NCI-H526 (cell line): ENCODE results near the gene PACS2.
A peak's percentile ranks its signal among the peaks of the same experiment; 100 is the strongest.
"Not testable (repeated sequence)": the region's sequence is repeated elsewhere in the genome, so short reads cannot be mapped to it uniquely, and the experiment has no call there.

Source experiments
- DNase-seq, 2 experiments: peaks; one replicate each; lab custom pipeline; 2025; lab: John Stamatoyannopoulos, UW

PACS2 gene

GRCh38 chr14:105350450-105351244 lies 36.1 kb downstream of the PACS2 start:
- DNase-seq, result no peak

DNA sequence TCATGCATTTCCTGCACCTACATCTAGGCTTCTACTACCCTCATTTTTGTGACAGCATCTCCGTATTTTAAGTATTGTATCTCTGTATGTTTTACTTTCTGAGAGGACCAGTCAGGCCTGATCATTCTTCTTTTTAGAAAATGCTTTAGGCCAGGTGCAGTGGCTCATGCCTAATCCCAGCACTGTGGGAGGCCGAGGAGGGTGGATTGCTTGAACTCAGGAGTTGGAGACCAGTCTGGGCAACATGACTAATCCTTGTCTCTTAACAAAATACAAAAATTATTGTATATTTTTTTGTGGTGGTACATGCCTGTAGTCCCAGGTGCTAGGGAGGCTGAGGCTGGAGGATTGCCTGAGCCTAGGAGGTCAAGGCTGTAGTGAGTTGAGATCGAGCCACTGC lies 36.9 kb downstream of the PACS2 start:
- DNase-seq, result no peak

- peak; percentile 83 to 94 for DNase-seq
Observed at GRCh38 chr14:105351920-105352851, 37.6 kb downstream of the PACS2 start.

GRCh38 chr14:105353136-105353535 lies 38.6 kb downstream of the PACS2 start:
- no peak for DNase-seq

- DNase-seq, result no peak
Observed at GRCh38 chr14:105354541-105354940, 40.0 kb downstream of the PACS2 start.

DNA sequence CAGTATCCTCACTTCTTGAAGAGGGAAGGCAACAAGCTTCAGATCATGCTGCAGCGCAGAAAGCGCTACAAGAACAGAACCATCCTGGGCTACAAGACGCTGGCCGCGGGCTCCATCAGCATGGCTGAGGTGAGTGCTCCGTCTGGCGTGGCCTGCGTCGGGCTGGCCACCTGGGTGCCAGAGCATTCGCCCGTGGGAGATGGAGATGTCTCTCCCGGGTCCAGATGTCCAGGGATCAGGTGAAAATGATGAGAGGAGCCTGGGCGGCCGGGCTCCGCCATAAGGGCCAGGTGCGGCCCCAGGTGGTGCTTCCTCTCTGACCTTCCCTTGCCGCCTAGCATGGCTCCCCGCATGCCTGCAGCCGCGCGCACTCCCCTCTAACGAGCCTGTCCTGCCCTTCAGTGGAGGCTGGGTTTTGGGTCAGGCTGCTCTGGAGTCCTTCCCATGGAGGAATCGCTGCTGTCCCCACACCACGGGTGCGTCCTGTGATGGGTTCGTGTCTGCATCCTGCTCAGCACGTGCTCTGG lies 40.6 kb downstream of the PACS2 start:
- no peak for DNase-seq

DNA sequence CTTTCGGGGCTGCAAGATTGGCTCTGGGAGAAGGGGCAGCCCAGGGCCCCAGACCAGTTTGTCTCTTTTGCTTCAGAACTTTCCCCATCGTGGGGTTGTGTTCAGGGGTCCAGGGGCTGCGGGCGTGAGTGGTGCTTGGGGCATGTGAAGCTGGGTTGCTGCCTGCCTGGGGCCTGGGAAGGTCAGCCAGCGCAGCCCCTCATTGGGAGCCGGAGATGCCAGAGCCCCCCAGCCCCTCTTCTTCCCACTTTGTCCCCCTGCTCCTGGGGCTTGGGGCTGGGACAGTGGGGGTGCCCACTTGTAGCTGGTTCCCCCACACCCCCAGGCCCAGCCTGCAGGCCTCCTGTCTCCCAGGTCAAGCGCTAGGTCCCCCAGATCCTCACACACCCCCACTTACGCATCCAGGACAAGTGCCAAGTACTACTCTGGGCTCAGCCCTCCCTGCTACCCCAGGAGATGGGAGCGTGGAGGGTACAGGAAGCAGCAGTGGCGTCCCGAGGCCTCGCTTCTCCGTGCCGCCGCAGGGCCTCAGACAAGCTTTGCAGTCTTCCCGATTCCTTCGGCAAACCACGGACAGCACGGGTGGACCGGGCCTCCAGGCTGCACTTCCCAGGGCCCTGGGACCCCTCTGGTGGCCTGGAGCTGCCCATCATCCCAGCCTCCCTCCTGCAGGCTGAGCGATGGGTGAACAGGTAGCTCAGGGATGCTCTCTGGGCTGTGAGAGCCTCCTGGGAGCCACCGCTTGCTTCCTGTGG lies 41.5 kb downstream of the PACS2 start:
- no peak for DNase-seq

DNA sequence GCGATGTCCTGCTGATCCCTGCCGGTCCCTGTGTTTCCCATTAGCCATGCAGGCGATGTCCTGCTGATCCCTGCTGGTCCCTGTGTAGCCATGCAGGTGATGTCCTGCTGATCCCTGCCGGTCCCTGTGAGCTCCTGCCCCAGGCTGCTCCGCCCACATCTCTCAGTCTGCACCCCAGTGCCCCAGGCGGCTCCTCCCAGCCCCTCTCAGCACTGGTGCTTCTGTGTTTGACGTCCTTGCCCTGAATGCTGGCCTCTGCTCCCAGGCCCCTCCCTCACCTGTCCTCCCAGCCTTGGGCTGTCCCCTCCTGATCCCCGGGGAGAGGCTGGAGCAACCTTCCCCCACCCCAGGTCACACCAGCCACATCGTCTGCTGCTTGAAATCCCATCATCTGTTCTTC lies 42.4 kb downstream of the PACS2 start:
- DNase-seq, result no peak

- DNase-seq, result no peak
Observed at GRCh38 chr14:105357626-105358025, 43.1 kb downstream of the PACS2 start.

DNA sequence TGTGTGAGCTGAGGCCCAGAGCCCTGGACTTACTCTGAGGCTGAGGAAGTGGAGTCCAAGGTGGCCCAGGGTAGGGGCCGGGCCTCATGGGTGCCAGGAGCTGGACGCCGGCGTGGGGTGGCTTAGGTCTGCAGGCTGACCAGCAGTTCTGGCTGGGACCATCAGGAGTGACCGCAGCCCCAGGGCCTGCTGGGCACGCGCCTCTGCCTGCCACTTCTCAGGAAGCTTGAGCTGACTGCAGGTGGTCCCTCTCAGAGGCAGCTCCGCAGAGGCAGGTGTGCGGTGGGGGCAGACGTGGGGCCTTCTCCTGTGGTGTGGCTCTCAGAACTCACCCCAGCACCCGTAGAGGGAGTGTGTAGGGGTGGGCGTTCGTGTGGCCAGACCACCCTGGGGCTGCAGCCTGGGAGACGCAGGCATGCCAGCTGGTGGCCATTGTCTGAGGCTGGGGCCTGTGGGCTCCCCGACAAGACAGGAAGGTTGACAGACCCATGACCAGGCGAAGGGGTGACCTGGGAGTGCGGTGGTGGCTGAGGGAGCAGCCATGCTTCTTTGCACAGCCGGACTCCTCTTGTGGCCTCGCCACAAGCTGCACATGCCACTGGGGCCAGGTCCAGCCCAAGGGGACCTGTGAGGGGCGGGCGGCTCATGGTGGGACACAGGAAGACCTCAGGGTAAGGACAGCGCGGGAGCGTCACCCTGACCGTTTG lies 43.7 kb downstream of the PACS2 start:
- no peak for DNase-seq

DNA sequence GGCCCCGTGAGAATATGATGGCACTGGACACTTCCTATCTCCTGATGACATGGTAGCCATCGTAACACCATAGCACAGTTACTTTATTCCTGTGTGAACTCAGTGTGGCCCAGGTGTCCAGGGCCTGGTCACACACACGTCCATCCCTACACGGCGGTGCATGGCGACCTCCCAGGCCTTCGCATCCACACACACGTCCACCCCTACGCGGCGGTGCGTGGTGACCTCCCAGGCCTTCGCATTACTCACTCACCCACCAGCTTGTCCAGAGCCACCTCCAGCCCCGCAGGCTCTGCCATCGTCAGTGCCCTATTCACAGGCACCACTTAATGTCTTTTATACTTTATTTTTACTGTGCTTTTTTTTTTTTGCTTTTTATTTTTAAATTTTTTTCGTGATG lies 44.4 kb downstream of the PACS2 start:
- no peak for DNase-seq

GRCh38 chr14:105361412-105361811 lies 46.9 kb downstream of the PACS2 start:
- DNase-seq, result not testable (repeated sequence)

GRCh38 chr14:105363847-105364708 lies 49.5 kb downstream of the PACS2 start:
- DNase-seq, result peak in 1 of 2 experiments; percentile 60

DNA sequence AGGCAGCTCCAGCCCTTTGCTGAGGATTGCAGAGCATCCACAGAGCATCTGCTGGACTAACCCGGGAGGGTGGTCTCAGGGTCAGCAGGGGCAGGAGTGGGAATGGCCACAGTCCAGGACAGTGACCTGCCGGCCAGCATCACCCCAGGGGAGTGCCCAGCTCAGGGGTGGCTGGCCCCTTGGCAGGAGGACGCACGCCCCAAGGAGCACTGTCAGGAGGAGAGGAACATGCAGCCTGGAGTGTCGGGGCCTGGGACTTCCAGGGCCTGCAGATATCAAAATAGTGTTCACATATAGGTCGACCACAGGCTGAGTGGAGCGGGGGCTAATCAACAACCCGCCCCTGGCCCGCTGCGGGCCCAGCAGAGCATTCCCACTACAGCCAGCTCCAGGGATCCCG lies 50.6 kb downstream of the PACS2 start:
- no peak for DNase-seq

- no peak for DNase-seq
Observed at GRCh38 chr14:105365681-105366080, 51.1 kb downstream of the PACS2 start.

DNA sequence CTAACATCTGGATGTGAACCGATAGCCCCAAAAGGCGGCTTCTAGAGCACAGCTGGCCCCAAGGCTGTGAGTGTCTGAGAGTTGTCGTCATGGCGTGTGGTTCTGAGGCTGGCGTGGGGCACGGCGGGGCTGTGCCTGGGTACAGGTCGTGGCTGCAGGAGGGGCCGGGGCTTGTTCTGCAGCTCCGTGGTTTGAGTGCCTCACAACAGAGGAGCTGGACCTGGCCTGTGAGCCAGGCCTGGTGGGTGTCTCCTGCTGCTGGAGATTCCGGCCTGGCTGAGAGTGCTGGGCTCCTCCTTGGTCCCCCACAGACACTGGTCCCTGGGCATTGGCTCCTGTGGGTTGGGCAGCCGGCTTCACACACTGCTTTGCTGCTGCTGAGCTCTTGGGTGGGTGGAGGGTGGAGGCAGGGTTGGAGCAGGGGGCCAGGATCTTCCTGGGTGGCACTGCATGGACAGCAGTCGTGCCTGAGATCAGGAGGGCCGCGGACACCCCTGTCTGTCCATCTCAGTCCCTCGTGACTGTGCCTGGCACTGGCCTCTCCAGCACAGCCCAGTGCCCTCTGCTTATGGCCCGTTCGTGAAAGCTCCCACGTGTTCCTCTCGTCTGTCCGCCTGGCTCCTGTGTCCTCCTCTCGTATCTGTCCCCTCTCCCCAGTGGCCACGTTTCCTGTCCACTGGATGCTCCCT lies 52.0 kb downstream of the PACS2 start:
- no peak for DNase-seq

- DNase-seq, result no peak
Observed at GRCh38 chr14:105367116-105368031, 52.8 kb downstream of the PACS2 start.

DNA sequence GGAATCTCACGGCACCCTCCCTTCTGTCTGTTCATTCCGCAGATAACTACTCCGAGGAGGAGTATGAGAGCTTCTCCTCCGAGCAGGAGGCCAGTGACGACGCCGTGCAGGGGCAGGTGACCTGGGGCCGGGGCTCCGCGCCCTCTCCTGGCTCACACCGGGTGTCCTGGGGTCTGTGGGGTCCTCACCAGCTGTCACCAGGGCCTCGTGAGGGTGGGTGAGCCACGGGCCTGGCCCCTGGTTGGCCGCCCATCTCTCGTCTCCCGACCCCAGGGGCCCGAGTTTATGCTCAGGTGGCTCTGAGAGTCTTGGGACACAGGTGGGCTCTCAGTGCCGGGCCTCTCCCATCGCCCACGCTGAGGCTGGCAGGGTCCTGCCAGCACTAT lies 53.5 kb downstream of the PACS2 start:
- no peak for DNase-seq

GRCh38 chr14:105368426-105368825 lies 53.9 kb downstream of the PACS2 start:
- no peak for DNase-seq
